GM19035 (cell line): ENCODE results near the gene FGF12.

Experiments used
- ATAC-seq: cut with Tn5 transposase; IDR thresholded peaks from one replicate; pipeline ENCODE4 v1.9.1; 2021; ENCODE audit not compliant: unreplicated experiment

The FGF12 gene

GRCh38 chr3:192501401-192501800 lies 225.9 kb downstream of the FGF12 start:
- ATAC-seq, result no peak

DNA sequence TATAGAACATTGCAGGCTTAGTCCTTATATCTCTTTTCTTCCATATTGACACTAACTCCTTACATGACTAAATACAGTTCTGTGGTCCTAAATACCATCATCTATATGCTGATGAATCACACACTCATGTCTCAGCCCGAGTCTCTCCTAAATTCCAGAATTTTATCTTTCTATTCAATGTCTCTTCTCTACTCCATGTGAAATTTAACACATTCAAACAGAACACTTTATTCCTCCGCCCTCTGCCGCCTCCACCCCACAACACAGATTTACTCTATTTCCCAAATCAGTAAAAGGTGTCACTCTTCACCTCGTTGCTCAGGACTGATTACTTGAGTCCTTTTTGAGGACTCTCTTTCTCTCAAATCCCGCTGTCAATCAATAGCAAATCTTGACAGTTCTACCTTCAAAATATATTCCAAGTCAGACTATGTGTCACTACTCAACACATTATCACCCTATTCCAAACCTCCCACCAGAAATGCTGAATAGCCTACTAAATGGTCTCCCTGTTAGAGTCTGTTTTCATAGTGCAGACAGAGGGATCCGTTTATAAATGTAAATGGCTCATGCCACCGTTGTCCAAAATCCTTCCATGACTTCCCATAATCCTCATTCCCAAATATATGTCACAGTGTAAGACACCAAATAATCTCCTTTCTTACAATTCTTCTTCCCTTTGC lies 230.3 kb downstream of the FGF12 start:
- ATAC-seq, result no peak

DNA sequence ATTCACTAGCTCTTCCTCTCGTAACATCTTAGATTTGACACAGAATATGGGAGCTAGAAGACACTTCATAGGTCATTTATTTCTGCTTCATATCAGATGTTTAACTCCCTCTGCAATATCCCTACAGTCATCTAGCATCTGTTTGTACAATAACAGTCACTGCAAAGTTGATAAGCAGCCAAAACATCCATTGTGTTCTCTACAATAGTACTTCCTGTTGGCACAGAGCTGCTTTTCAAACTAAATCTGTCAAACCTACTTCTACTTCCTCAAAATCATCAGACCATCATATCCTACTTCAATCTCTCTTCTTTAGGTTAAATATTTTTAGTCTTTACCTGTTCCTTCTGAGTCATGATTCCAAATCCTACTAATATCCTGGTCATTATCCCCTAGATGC lies 233.2 kb downstream of the FGF12 start:
- peak; percentile 69 for ATAC-seq

GRCh38 chr3:192490720-192491119 lies 236.6 kb downstream of the FGF12 start:
- no peak for ATAC-seq

DNA sequence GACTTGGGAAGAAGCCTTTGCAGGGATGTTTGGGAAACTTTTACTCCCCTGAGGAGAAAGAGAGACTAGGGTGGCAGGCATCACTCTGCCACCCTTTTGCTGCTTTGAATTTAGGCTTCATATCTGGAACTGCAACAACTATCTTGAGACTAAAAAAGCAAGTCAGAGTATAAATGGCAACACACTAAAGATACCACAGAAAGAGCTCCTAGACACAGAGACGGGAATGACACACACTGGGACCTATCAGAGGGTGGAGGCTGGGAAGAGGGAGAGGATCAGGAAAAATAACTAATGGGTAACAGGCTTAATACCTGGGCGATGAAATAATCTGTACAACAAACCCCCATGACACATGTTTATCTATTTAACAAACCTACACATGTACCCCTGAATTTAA lies 237.8 kb downstream of the FGF12 start:
- ATAC-seq, result no peak

GRCh38 chr3:192487033-192487432 lies 240.3 kb downstream of the FGF12 start:
- ATAC-seq, result no peak

GRCh38 chr3:192482809-192483208 lies 244.5 kb downstream of the FGF12 start:
- ATAC-seq, result no peak

DNA sequence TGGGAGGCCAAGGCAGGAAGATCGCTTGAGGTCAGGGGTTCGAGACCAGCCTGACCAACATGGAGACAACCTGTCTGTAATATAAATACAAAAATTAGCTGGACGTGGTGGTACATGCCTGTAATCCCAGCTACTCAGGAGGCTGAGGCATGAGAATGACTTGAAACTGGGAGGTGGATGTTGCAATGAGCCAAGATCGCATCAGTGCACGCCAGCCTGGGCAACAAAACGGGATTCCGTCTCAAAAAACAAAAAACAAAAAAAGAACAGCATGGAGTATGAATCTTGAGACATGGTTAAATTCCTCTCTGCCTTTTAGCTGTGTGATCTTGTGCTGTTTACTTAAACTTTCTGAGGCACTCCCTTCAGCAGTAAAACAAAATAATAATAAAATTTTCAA lies 244.9 kb downstream of the FGF12 start:
- no peak for ATAC-seq

DNA sequence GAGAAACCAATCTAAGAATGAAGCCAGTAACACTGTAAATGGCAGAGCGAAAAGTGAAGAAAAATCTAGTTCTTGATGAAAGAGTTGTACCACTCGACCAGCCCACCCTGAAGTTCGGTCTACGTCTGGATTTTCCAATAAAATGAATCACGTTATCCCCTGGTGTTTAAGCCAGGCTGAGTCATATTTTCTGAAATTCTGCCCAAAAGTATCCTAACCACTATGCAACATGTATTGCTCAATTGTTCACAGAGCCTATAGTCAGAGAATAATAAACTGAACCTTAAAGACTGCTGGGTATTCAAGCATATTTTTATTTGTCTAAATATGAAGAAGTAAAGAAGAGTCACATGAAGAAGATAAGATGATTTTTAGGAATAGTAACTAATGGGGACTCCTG lies 245.7 kb downstream of the FGF12 start:
- ATAC-seq, result no peak

- ATAC-seq, result peak; percentile 94
Observed at GRCh38 chr3:192467230-192468140, 259.9 kb downstream of the FGF12 start.

- no peak for ATAC-seq
Observed at GRCh38 chr3:192449036-192449435, 278.3 kb downstream of the FGF12 start.

- no peak for ATAC-seq
Observed at GRCh38 chr3:192445770-192446644, 281.3 kb downstream of the FGF12 start.

- no peak for ATAC-seq
Observed at GRCh38 chr3:192444791-192445106, 282.6 kb downstream of the FGF12 start.

GRCh38 chr3:192444096-192444790 lies 283.1 kb downstream of the FGF12 start:
- ATAC-seq, result peak; percentile 95

DNA sequence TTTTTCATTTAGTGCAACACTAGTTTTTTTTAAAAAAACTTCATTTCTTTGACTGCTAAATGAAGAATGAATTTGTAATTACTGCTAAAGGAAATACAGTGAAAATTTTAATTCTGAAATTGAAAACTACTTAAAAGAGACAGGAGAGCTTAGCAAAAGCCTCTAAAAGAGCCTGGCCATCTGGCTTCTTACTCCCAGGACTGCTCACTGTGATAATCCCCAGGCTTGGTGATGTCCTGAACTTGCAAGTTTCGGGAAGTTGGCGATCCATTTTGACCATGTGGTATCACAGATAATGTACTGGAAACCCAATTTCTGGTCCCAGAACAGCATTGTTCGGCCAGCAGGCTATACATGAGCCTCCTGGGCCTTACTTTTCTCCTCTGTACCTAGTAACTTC lies 292.1 kb downstream of the FGF12 start:
- ATAC-seq, result no peak

- no peak for ATAC-seq
Observed at GRCh38 chr3:192434186-192434585, 293.2 kb downstream of the FGF12 start.

- no peak for ATAC-seq
Observed at GRCh38 chr3:192433704-192434103, 293.6 kb downstream of the FGF12 start.

- no peak for ATAC-seq
Observed at GRCh38 chr3:192422997-192423342, 304.4 kb downstream of the FGF12 start.

GRCh38 chr3:192422321-192422996 lies 304.9 kb downstream of the FGF12 start:
- no peak for ATAC-seq

DNA sequence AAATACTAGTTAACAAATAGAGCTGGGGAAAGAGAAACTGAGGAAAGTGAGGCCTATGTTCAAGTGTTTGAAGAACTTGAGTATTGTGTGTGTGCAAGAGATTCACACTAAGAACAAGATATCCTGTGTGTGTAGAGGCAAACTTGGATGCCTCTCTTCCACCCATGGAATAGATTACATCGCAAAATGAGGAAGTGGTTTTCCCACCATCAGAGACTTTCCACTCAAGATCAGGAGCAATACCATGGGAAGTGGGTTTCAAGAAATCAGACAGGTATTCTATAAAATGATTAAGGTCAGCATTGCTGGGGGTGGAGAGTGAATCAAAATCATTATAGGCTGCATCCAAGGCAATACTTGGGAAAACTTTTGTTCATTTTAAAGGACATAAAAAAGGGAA lies 308.0 kb downstream of the FGF12 start:
- no peak for ATAC-seq
